GM12878 (cell line): ENCODE results near the gene PLEKHF1. TPM values are rescaled to one million over a fixed set of nuclear protein-coding genes. Genes with fewer than 3 reads are reported as not detected.
A peak's percentile ranks its signal among the peaks of the same experiment; 100 is the strongest.

Source experiments
- ATAC-seq: fragments of 200-7000 bp; cut with Tn5 transposase; 3 replicates; pipeline ENCODE4 v1.9.1; 2020; ENCODE audit warnings: mild to moderate bottlenecking, moderate library complexity
- BruUV-seq: library from RNA; stranded (reverse); fragments of 400-500 nt; replicated peaks from 2 replicates; lab custom pipeline; 2021; lab: Mats Ljungman, UMichigan
- CTCF ChIA-PET: fragments of 300-600 bp; sonication (Branson Sonifier 250); formaldehyde crosslinking; extraction: SDS; loops from one replicate; lab custom pipeline; 2021; ENCODE audit warnings: inconsistent platforms; lab: Yijun Ruan, JAX
- POLR2A ChIA-PET: fragments of 350-600 bp; formaldehyde crosslinking; extraction: SDS; loops from one replicate; lab custom pipeline; 2021; ENCODE audit warnings: inconsistent platforms; lab: Charles Lee
- RAD21 ChIA-PET: fragments of 300-600 bp; sonication (Branson Sonifier 250); formaldehyde crosslinking; loops from one replicate; lab custom pipeline; 2023; ENCODE audit warnings: antibody characterized with exemption; ENCODE audit not compliant: unreplicated experiment; lab: Charles Lee
- SMC1A ChIA-PET: fragments of 300-600 bp; sonication (Branson Sonifier 250); formaldehyde crosslinking; loops from one replicate; lab custom pipeline; 2023; ENCODE audit not compliant: unreplicated experiment, uncharacterized antibody; lab: Charles Lee
- DNase-seq: peaks from one replicate; pipeline ENCODE4 v3.0.0-alpha.2; 2011; ENCODE audit warnings: low read depth, low spot score
- FAIRE-seq: peaks from 3 replicates; lab custom pipeline; 2011; peaks lifted over from hg19 to GRCh38; lab: Jason Lieb, UNC
- H2AFZ ChIP-seq: 2 replicates; pipeline ENCODE4 v1.6.0; 2011; ENCODE audit warnings: low read depth, low read length, control low read depth; ENCODE audit not compliant: control insufficient read depth
- H3K27ac ChIP-seq: 2 replicates; pipeline ENCODE4 v1.5.1; 2011; ENCODE audit warnings: control low read depth; ENCODE audit not compliant: control insufficient read depth, insufficient read depth
- H3K27me3 ChIP-seq, 2 experiments: replicated peaks in 1 of 2; 2 replicates each; pipeline versions ENCODE4 v1.6.0 to v1.6.1; 2011; ENCODE audit warnings: low read length in 1 of 2; ENCODE audit not compliant: control insufficient read depth in 2 of 2, insufficient read depth in 2 of 2
- H3K36me3 ChIP-seq, 2 experiments: 2 replicates each; pipeline ENCODE4 v1.5.1; 2011; ENCODE audit warnings: low read length in 1 of 2; ENCODE audit not compliant: control insufficient read depth in 2 of 2, insufficient read depth in 2 of 2
- H3K4me1 ChIP-seq: 2 replicates; pipeline ENCODE4 v1.6.1; 2011; ENCODE audit warnings: mild to moderate bottlenecking, low read length, moderate library complexity, mixed read lengths; ENCODE audit not compliant: control insufficient read depth, insufficient read depth
- H3K4me2 ChIP-seq: 2 replicates; pipeline ENCODE4 v1.6.0; 2011; ENCODE audit warnings: control low read depth; ENCODE audit not compliant: control insufficient read depth, insufficient read depth
- H3K4me3 ChIP-seq: fragments of 200-600 bp; sonication (generic); 2 replicates; pipeline ENCODE4 v1.5.1; 2016
- H3K79me2 ChIP-seq: 2 replicates; pipeline ENCODE4 v1.6.0; 2011; ENCODE audit warnings: low read length; ENCODE audit not compliant: control insufficient read depth, insufficient read depth
- H3K9ac ChIP-seq: 2 replicates; pipeline ENCODE4 v1.8.0; 2011; ENCODE audit warnings: low read length, control low read depth, mixed read lengths; ENCODE audit not compliant: control insufficient read depth, insufficient read depth
- H3K9me3 ChIP-seq: replicated peaks from 3 replicates; pipeline ENCODE4 v1.5.1; 2011; ENCODE audit warnings: mild to moderate bottlenecking, low read length; ENCODE audit not compliant: control insufficient read depth, insufficient read depth
- H4K20me1 ChIP-seq: 2 replicates; pipeline ENCODE4 v1.6.0; 2011; ENCODE audit not compliant: control insufficient read depth, insufficient read depth
- BMI1 ChIP-seq: fragments of 450-650 bp; IDR thresholded peaks from 2 replicates; pipeline ENCODE4 v1.6.1; 2016; ENCODE audit warnings: mild to moderate bottlenecking, moderate library complexity, borderline replicate concordance
- FOXM1 ChIP-seq: IDR thresholded peaks from 2 replicates; pipeline ENCODE4 v1.6.1; 2012; ENCODE audit warnings: low read depth, mild to moderate bottlenecking, inconsistent platforms, low read length, moderate library complexity
- IKZF2 ChIP-seq, 2 experiments: fragments of 450-650 bp; IDR thresholded peaks; 2 replicates each; pipeline ENCODE4 v1.6.1; 2017; ENCODE audit warnings: mild to moderate bottlenecking in 2 of 2, moderate library complexity in 2 of 2
- KLF5 ChIP-seq: fragments of 450-650 bp; IDR thresholded peaks from 2 replicates; pipeline ENCODE4 v1.6.1; 2014; ENCODE audit warnings: mild to moderate bottlenecking; ENCODE audit not compliant: partially characterized antibody
- MYC ChIP-seq: IDR thresholded peaks from 2 replicates; pipeline ENCODE4 v1.6.1; 2011; ENCODE audit warnings: mild to moderate bottlenecking, low read length, moderate library complexity, inconsistent platforms; ENCODE audit not compliant: insufficient read depth, insufficient replicate concordance, insufficient read length, severe bottlenecking
- NFYB ChIP-seq: IDR thresholded peaks from 2 replicates; pipeline ENCODE4 v1.6.1; 2011; ENCODE audit warnings: low read depth, mild to moderate bottlenecking, low read length, improper control_type of control experiment, moderate library complexity; ENCODE audit not compliant: insufficient read depth
- PAX8 ChIP-seq: fragments of 450-650 bp; IDR thresholded peaks from 2 replicates; pipeline ENCODE4 v1.6.1; 2017; ENCODE audit warnings: mild to moderate bottlenecking, moderate library complexity
- RCOR1 ChIP-seq: conservative IDR thresholded peaks from 2 replicates; pipeline ENCODE4 v1.6.1; 2012; ENCODE audit warnings: low read depth, low read length, improper control_type of control experiment
- STAT1 ChIP-seq: fragments of 450-650 bp; conservative IDR thresholded peaks from 2 replicates; pipeline ENCODE4 v1.6.1; 2014; ENCODE audit warnings: antibody characterized with exemption, mild to moderate bottlenecking
- WGBS: methylation state at CpG from one replicate; pipeline ENCODE4 v1.1.6; 2016; ENCODE audit warnings: low lambda C conversion rate; ENCODE audit not compliant: insufficient replicate concordance, insufficient coverage; ENCODE audit errors: missing lambda C conversion rate; 5-methylcytosine and 5-hydroxymethylcytosine counted together
- in situ Hi-C: fragments of 300-500 bp; cut with MboI; formaldehyde crosslinking; loops from 9 replicates; pipeline ENCODE4 v1.14.3; 2018; ENCODE audit warnings: mixed read lengths
- intact Hi-C: fragments of 100-400 bp; cut with micrococcal nuclease; formaldehyde crosslinking; loops from one replicate; pipeline ENCODE4 v1.14.2; 2022; ENCODE audit not compliant: unreplicated experiment
- polyA plus RNA-seq, 11 experiments: library from polyadenylated mRNA; depleted of rRNA in 4 of 11; unstranded in 6 of 11; stranded (reverse) in 5 of 11; fragments of >200 nt; fragmentation: Nextera tagmentation in 4 of 11; fragmentation: Illumina TruSeq in 1 of 11; extraction: Ambion mirVana in 4 of 11; extraction: Trizol in 1 of 11; gene quantifications; 1 replicate in 1 of 11; 2 replicates in 10 of 11; pipeline versions ENCODE4 v1.2.1 to v1.2.3, GENCODE V29; 2011 to 2016; ENCODE audit warnings: inconsistent platforms in 2 of 11, missing spikeins in 2 of 11, low read depth in 1 of 11
- total RNA-seq, 4 experiments: library from RNA; depleted of rRNA in 3 of 4; stranded (reverse); fragments of >200 nt in 3 of 4; fragmentation: Illumina TruSeq in 1 of 4; extraction: Trizol in 1 of 4; gene quantifications; 2 replicates each; pipeline versions ENCODE4 v1.2.1 to v1.2.3, GENCODE V29; 2013 to 2021
- TF ChIP-seq, protein P1 (sequence below): IDR thresholded peaks from 2 replicates; pipeline ENCODE4 v1.6.1; 2011; ENCODE audit warnings: low read depth, low read length, improper control_type of control experiment, borderline replicate concordance
- TF ChIP-seq, protein P2 (sequence below): fragments of 150-350 bp; IDR thresholded peaks from 2 replicates; pipeline ENCODE4 v1.6.1; 2014; ENCODE audit warnings: mild to moderate bottlenecking, low read depth, low read length

The PLEKHF1 gene
- total and polyA plus RNA-seq, 10 of the 15 experiments (the other 5 are each of a cell fraction or from before 2014, with no cell fraction given) = 0.10 to 20.3 (median 15.3) TPM

DNA sequence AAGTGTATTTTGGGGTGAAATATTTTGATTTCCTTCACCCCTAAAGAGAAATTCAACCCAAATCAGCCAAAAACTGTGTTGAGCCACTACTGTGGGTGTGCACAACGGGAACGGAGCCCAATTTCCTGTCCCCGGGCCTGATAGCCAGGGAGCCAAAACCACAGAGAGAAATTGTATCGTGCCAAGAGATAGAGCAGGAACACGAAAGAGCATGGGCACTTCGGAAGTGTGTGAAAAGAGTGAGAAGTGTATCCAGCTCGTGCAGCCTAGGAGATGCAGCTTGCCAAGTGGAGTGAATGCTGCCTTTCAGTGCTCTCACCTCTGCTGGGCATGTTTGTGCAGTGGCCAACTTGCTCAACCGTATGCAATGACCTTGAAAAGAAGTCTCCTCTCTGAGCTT, 19.4 kb upstream of the PLEKHF1 start:
- H3K9me3 ChIP-seq = no peaks in the 10 kb centered on the region
- peaks cover 4% of the 10 kb centered on the region; the same call in 1 of the 2 replicates for H3K4me1 ChIP-seq
- H3K79me2 ChIP-seq = no peaks in the 10 kb centered on the region
- TF ChIP-seq STAT1 (no peak), MYC (no peak), IKZF2 (IDR thresholded peaks at IDR 0.05) (no peak), RCOR1 (no peak), KLF5 (no peak), FOXM1 (no peak), PAX8 (no peak), NFYB (no peak), BMI1 (no peak)
- TF ChIP-seq, protein P1, sequence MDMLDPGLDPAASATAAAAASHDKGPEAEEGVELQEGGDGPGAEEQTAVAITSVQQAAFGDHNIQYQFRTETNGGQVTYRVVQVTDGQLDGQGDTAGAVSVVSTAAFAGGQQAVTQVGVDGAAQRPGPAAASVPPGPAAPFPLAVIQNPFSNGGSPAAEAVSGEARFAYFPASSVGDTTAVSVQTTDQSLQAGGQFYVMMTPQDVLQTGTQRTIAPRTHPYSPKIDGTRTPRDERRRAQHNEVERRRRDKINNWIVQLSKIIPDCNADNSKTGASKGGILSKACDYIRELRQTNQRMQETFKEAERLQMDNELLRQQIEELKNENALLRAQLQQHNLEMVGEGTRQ = no peak
- TF ChIP-seq, protein P2, sequence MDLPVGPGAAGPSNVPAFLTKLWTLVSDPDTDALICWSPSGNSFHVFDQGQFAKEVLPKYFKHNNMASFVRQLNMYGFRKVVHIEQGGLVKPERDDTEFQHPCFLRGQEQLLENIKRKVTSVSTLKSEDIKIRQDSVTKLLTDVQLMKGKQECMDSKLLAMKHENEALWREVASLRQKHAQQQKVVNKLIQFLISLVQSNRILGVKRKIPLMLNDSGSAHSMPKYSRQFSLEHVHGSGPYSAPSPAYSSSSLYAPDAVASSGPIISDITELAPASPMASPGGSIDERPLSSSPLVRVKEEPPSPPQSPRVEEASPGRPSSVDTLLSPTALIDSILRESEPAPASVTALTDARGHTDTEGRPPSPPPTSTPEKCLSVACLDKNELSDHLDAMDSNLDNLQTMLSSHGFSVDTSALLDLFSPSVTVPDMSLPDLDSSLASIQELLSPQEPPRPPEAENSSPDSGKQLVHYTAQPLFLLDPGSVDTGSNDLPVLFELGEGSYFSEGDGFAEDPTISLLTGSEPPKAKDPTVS = no peak
- CTCF ChIA-PET = interaction anchor here (0.5 to 0.6 kb wide), 2 partner anchors 44 to 55 kb away, joined by 3 to 5 read pairs; no protein-coding TSS in a partner anchor
- H3K27ac ChIP-seq = no peak overlapping the region
- ATAC-seq (peak; percentile 41), DNase-seq (no peak), FAIRE-seq (no peak)
- RAD21 ChIA-PET = no interaction called here
- H3K4me3 ChIP-seq = no peak overlapping the region
- no peaks in the 10 kb centered on the region for H3K36me3 ChIP-seq
- no TSS peak for BruUV-seq
- intact Hi-C loops (no loop called here), in situ Hi-C loops (no loop called here)
- H3K27me3 ChIP-seq = no peaks in the 10 kb centered on the region
- H2AFZ ChIP-seq = peak overlapping the region; percentile 61
- H3K9ac ChIP-seq = no peak overlapping the region
- SMC1A ChIA-PET = interaction anchor here (0.8 kb wide), 1 partner anchor 48 kb away, joined by 3 read pairs; no protein-coding TSS in a partner anchor
- H3K4me2 ChIP-seq = peak overlapping the region; percentile 39
- 2% methylated on average over 8 of the region's 8 CpGs for WGBS
- no peaks in the 10 kb centered on the region for H4K20me1 ChIP-seq
- POLR2A ChIA-PET = interaction anchor here (0.7 kb wide), 1 partner anchor 27 kb away, joined by 3 read pairs; no protein-coding TSS in a partner anchor
